H1 (cell line): ENCODE results near the gene QSOX2. TPM values are rescaled to one million over a fixed set of nuclear protein-coding genes. Genes with fewer than 3 reads are reported as not detected.
A peak's percentile ranks its signal among the peaks of the same experiment; 100 is the strongest.

Source experiments
- CTCF ChIA-PET: fragments of 300-600 bp; sonication (Branson Sonifier 250); formaldehyde crosslinking; loops from one replicate; lab custom pipeline; 2021; ENCODE audit not compliant: partially characterized antibody; lab: Charles Lee
- POLR2A ChIA-PET: fragments of 300-600 bp; sonication (Branson Sonifier 250); formaldehyde crosslinking; loops from one replicate; lab custom pipeline; 2021; ENCODE audit warnings: inconsistent platforms; ENCODE audit not compliant: partially characterized antibody; lab: Charles Lee
- DNase-seq, 2 experiments: peaks; one replicate each; pipeline versions ENCODE4 v3.0.0 to v3.0.0-alpha.2; 2010 to 2022; ENCODE audit warnings: low spot score in 2 of 2, low read depth in 1 of 2, mixed read lengths in 1 of 2
- FAIRE-seq: peaks from 2 replicates; lab custom pipeline; 2011; peaks lifted over from hg19 to GRCh38; lab: Jason Lieb, UNC
- H2AFZ ChIP-seq: 2 replicates; pipeline ENCODE4 v1.8.1; 2012; ENCODE audit warnings: low read length, inconsistent platforms
- H2AK5ac ChIP-seq: 2 replicates; pipeline ENCODE4 v1.6.1; 2013; ENCODE audit warnings: low read depth, low read length
- H2BK120ac ChIP-seq: replicated peaks from 2 replicates; pipeline ENCODE3; 2013; ENCODE audit warnings: low read depth, low read length, inconsistent platforms
- H2BK12ac ChIP-seq: 2 replicates; pipeline ENCODE4 v1.6.1; 2013; ENCODE audit warnings: low read depth, low read length
- H2BK15ac ChIP-seq: 2 replicates; pipeline ENCODE4 v1.6.1; 2013; ENCODE audit warnings: low read length
- H2BK20ac ChIP-seq: 2 replicates; pipeline ENCODE4 v1.6.1; 2013; ENCODE audit warnings: low read length
- H2BK5ac ChIP-seq: 2 replicates; pipeline ENCODE4 v1.6.1; 2013; ENCODE audit warnings: low read depth, low read length
- H3K14ac ChIP-seq: 2 replicates; pipeline ENCODE4 v1.6.1; 2013; ENCODE audit warnings: inconsistent platforms; ENCODE audit not compliant: insufficient read length
- H3K18ac ChIP-seq: 2 replicates; pipeline ENCODE4 v1.6.1; 2013; ENCODE audit warnings: low read length; ENCODE audit errors: extremely low read depth
- H3K23ac ChIP-seq: 2 replicates; pipeline ENCODE4 v1.6.1; 2013; ENCODE audit warnings: inconsistent platforms; ENCODE audit not compliant: insufficient read length
- H3K23me2 ChIP-seq: 2 replicates; pipeline ENCODE4 v1.6.1; 2013; ENCODE audit warnings: low read depth, low read length
- H3K27ac ChIP-seq: 2 replicates; pipeline ENCODE4 v1.6.1; 2011; ENCODE audit warnings: low read depth, low read length, inconsistent platforms
- H3K27me3 ChIP-seq, 4 experiments: replicated peaks in 1 of 4; 1 replicate in 1 of 4; 2 replicates in 3 of 4; pipeline versions ENCODE4 v1.6.1 to v1.8.1; 2011 to 2013; ENCODE audit warnings: low read length in 3 of 4, mild to moderate bottlenecking in 3 of 4, inconsistent platforms in 2 of 4, mixed read lengths in 2 of 4, moderate library complexity in 1 of 4; ENCODE audit not compliant: control insufficient read depth in 3 of 4, insufficient read depth in 3 of 4; ENCODE audit errors: extremely low read depth in 1 of 4
- H3K36me3 ChIP-seq, 4 experiments: 2 replicates each; pipeline versions ENCODE4 v1.6.1 to v1.8.1; 2011 to 2013; ENCODE audit warnings: mild to moderate bottlenecking in 4 of 4, low read length in 3 of 4, moderate library complexity in 2 of 4, control low read depth in 1 of 4, inconsistent platforms in 1 of 4; ENCODE audit not compliant: insufficient read depth in 4 of 4, control insufficient read depth in 2 of 4
- H3K4ac ChIP-seq: replicated peaks from 2 replicates; pipeline ENCODE3; 2013; ENCODE audit warnings: low read length, low read depth, mixed read lengths, inconsistent platforms; ENCODE audit not compliant: insufficient read length
- H3K4me1 ChIP-seq, 4 experiments: replicated peaks in 1 of 4; 1 replicate in 1 of 4; 2 replicates in 3 of 4; pipeline versions ENCODE4 v1.6.1 to v1.8.1; 2011 to 2013; ENCODE audit warnings: low read length in 3 of 4, inconsistent platforms in 2 of 4, mixed read lengths in 1 of 4; ENCODE audit not compliant: insufficient read depth in 4 of 4, control insufficient read depth in 3 of 4
- H3K4me2 ChIP-seq, 2 experiments: 2 replicates each; pipeline versions ENCODE4 v1.6.1 to v1.8.1; 2011 to 2013; ENCODE audit warnings: low read depth in 2 of 2, low read length in 2 of 2, control low read depth in 1 of 2, inconsistent platforms in 1 of 2, mild to moderate bottlenecking in 1 of 2; ENCODE audit not compliant: insufficient read depth in 1 of 2
- H3K4me3 ChIP-seq, 4 experiments: fragments of 200-600, 300-600 bp in 1 of 4; sonication (generic), shearing (Covaris generic), sonication (Bioruptor Twin) in 1 of 4; 2 replicates each; pipeline versions ENCODE4 v1.5.1 to v1.8.1; 2011 to 2016; ENCODE audit warnings: low read length in 4 of 4, low read depth in 3 of 4, control low read depth in 2 of 4, inconsistent platforms in 2 of 4, mild to moderate bottlenecking in 2 of 4, mixed read lengths in 1 of 4, moderate library complexity in 1 of 4; ENCODE audit not compliant: insufficient read depth in 2 of 4; ENCODE audit errors: extremely low read depth in 1 of 4
- H3K56ac ChIP-seq: replicated peaks from 2 replicates; pipeline ENCODE3; 2013; ENCODE audit warnings: low read depth, mild to moderate bottlenecking, mixed read lengths, low read length, inconsistent platforms; ENCODE audit not compliant: insufficient read length
- H3K79me1 ChIP-seq: 2 replicates; pipeline ENCODE4 v1.6.1; 2013; ENCODE audit warnings: low read depth, low read length, control low read depth
- H3K79me2 ChIP-seq, 2 experiments: 2 replicates each; pipeline versions ENCODE4 v1.6.1 to v1.8.1; 2012 to 2013; ENCODE audit warnings: low read length in 2 of 2, mild to moderate bottlenecking in 2 of 2, inconsistent platforms in 1 of 2; ENCODE audit not compliant: insufficient read depth in 2 of 2, control insufficient read depth in 1 of 2
- H3K9ac ChIP-seq, 4 experiments: replicated peaks in 1 of 4; 1 replicate in 1 of 4; 2 replicates in 3 of 4; pipeline versions ENCODE4 v1.6.1 to v1.8.1; 2011 to 2013; ENCODE audit warnings: low read depth in 3 of 4, low read length in 3 of 4, control low read depth in 2 of 4, mild to moderate bottlenecking in 2 of 4, moderate library complexity in 2 of 4, inconsistent platforms in 1 of 4; ENCODE audit errors: extremely low read depth in 1 of 4
- H3K9me3 ChIP-seq, 2 experiments: 2 replicates each; pipeline versions ENCODE4 v1.6.1 to v1.8.1; 2012 to 2013; ENCODE audit warnings: mild to moderate bottlenecking in 2 of 2, moderate library complexity in 2 of 2, control low read depth in 1 of 2, inconsistent platforms in 1 of 2, low read depth in 1 of 2, low read length in 1 of 2, mixed read lengths in 1 of 2; ENCODE audit not compliant: insufficient read depth in 2 of 2
- H4K20me1 ChIP-seq, 2 experiments: replicated peaks in 1 of 2; 2 replicates each; pipeline versions ENCODE3 to v1.8.1; 2011 to 2013; ENCODE audit warnings: inconsistent platforms in 2 of 2, low read length in 2 of 2, mild to moderate bottlenecking in 1 of 2; ENCODE audit not compliant: insufficient read depth in 2 of 2, control insufficient read depth in 1 of 2
- H4K5ac ChIP-seq: 2 replicates; pipeline ENCODE4 v1.6.1; 2013; ENCODE audit warnings: low read length, low read depth, mixed read lengths, inconsistent platforms; ENCODE audit not compliant: insufficient read length
- H4K8ac ChIP-seq: 2 replicates; pipeline ENCODE4 v1.8.0; 2013; ENCODE audit warnings: mild to moderate bottlenecking, moderate library complexity, low read length, inconsistent platforms; ENCODE audit not compliant: insufficient read depth; ENCODE audit errors: extremely low read depth
- H4K91ac ChIP-seq: replicated peaks from 2 replicates; pipeline ENCODE3; 2013; ENCODE audit warnings: low read length, mixed read lengths, inconsistent platforms; ENCODE audit not compliant: insufficient read length
- NRF1 ChIP-seq: IDR thresholded peaks from 2 replicates; pipeline ENCODE4 v1.6.1; 2011; ENCODE audit warnings: mild to moderate bottlenecking, low read depth, low read length, improper control_type of control experiment
- RXRA ChIP-seq: IDR thresholded peaks from 2 replicates; pipeline ENCODE4 v1.6.1; 2011; ENCODE audit warnings: low read depth, mild to moderate bottlenecking, low read length, moderate library complexity; ENCODE audit not compliant: insufficient read depth
- SAP30 ChIP-seq: fragments of 300-600 bp; sonication (generic); IDR thresholded peaks from 2 replicates; pipeline ENCODE4 v1.7.1; 2012; ENCODE audit warnings: low read length, moderate library complexity, mild to moderate bottlenecking, inconsistent platforms; ENCODE audit not compliant: insufficient read depth, insufficient replicate concordance
- WGBS, 2 experiments: shearing (Covaris generic) in 1 of 2; methylation state at CpG; one replicate each; pipeline versions ENCODE4 v1.1.6 to v1.1.7; 2013 to 2015; ENCODE audit warnings: low lambda C conversion rate in 2 of 2, mixed read lengths in 2 of 2, inconsistent platforms in 1 of 2, low coverage in 1 of 2, missing lambda C conversion rate in 1 of 2; ENCODE audit not compliant: insufficient replicate concordance in 2 of 2, insufficient coverage in 1 of 2, insufficient read length in 1 of 2; ENCODE audit errors: extremely low coverage in 1 of 2, missing lambda C conversion rate in 1 of 2; 5-methylcytosine and 5-hydroxymethylcytosine counted together
- polyA plus RNA-seq, 7 experiments: library from polyadenylated mRNA; depleted of rRNA in 3 of 7; stranded (reverse) in 5 of 7; unstranded in 2 of 7; fragments of >200 nt in 5 of 7; fragments of 200-250 nt in 2 of 7; gene quantifications; 1 replicate in 5 of 7; 2 replicates in 1 of 7; 4 replicates in 1 of 7; pipeline versions ENCODE4 v1.2.1 to v1.2.3, GENCODE V29; 2011 to 2013; ENCODE audit warnings: missing spikeins in 2 of 7, mixed read lengths in 2 of 7
- total RNA-seq: library from RNA; stranded (reverse); fragmentation: NEBNext Ultra II Directional; extraction: Animal tissue kit (Norgen Biotek cat#: 25700); gene quantifications from 2 replicates; pipeline ENCODE4 v1.2.1, GENCODE V29; 2021
- TF ChIP-seq, protein P1 (sequence below), 3 experiments: IDR thresholded peaks; 1 replicate in 2 of 3; 2 replicates in 1 of 3; pipeline versions ENCODE4 v1.5.1 to v1.6.1; 2011; ENCODE audit warnings: low read length in 3 of 3, mild to moderate bottlenecking in 3 of 3, inconsistent platforms in 2 of 3, low read depth in 1 of 3, moderate library complexity in 1 of 3; ENCODE audit not compliant: insufficient read depth in 1 of 3; ENCODE audit errors: control extremely low read depth in 1 of 3
- TF ChIP-seq, protein P2 (sequence below): IDR thresholded peaks from 2 replicates; pipeline ENCODE4 v1.6.1; 2011; ENCODE audit warnings: low read depth, mild to moderate bottlenecking, low read length; ENCODE audit not compliant: insufficient read depth

The QSOX2 gene
- total and polyA plus RNA-seq, 2 of the 8 experiments (the other 6 are each of a cell fraction or from before 2014, with no cell fraction given), result 18.0 to 28.6 TPM

- H4K8ac ChIP-seq, result no peak overlapping the region
- no peaks in the 10 kb centered on the region for H3K27me3 ChIP-seq
- DNase-seq (no peak), FAIRE-seq (no peak)
- H3K4me1 ChIP-seq, result no peaks in the 10 kb centered on the region; a peak in 2 of 7 replicates
- no peak overlapping the region for H4K5ac ChIP-seq
- POLR2A ChIA-PET, result interaction anchor here (0.7 kb wide), 1 partner anchor 261 kb away, joined by 3 read pairs; no protein-coding TSS in a partner anchor
- no peak overlapping the region for H2AFZ ChIP-seq
- H4K91ac ChIP-seq, result no peak overlapping the region
- WGBS, 2 experiments, result 88% methylated on average over 12 of the region's 14 CpGs; no CpG with 5 or more reads in 1 of the 2 experiments
- H3K9me3 ChIP-seq, result no peaks in the 10 kb centered on the region
- no peak overlapping the region for H3K27ac ChIP-seq
- no peak overlapping the region for H2BK12ac ChIP-seq
- no peak overlapping the region for H2BK15ac ChIP-seq
- H2BK120ac ChIP-seq, result no peak overlapping the region
- H3K56ac ChIP-seq, result no peak overlapping the region
- no peak overlapping the region for H3K14ac ChIP-seq
- no peak overlapping the region for H3K23ac ChIP-seq
- CTCF ChIA-PET, result interaction anchor here (0.8 to 3.0 kb wide), 17 partner anchors 10 to 263 kb away, joined by 3 to 21 read pairs (median 5); partner anchors contain the start of gene CCDC187
- no peak overlapping the region for H3K4me2 ChIP-seq
- H3K79me2 ChIP-seq, result no peaks in the 10 kb centered on the region
- TF ChIP-seq SAP30 (no peak), RXRA (no peak), NRF1 (no peak)
- TF ChIP-seq, protein P1, sequence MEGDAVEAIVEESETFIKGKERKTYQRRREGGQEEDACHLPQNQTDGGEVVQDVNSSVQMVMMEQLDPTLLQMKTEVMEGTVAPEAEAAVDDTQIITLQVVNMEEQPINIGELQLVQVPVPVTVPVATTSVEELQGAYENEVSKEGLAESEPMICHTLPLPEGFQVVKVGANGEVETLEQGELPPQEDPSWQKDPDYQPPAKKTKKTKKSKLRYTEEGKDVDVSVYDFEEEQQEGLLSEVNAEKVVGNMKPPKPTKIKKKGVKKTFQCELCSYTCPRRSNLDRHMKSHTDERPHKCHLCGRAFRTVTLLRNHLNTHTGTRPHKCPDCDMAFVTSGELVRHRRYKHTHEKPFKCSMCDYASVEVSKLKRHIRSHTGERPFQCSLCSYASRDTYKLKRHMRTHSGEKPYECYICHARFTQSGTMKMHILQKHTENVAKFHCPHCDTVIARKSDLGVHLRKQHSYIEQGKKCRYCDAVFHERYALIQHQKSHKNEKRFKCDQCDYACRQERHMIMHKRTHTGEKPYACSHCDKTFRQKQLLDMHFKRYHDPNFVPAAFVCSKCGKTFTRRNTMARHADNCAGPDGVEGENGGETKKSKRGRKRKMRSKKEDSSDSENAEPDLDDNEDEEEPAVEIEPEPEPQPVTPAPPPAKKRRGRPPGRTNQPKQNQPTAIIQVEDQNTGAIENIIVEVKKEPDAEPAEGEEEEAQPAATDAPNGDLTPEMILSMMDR (IDR thresholded peaks at IDR 0.05; ENCODE audit: control extremely low read depth in 1 of 3, insufficient read depth in 1 of 3, low read depth in 1 of 3, low read length in 3 of 3), result peak in 1 of 3 experiments; percentile 39; a peak in 1 of 4 replicates
- TF ChIP-seq, protein P2, sequence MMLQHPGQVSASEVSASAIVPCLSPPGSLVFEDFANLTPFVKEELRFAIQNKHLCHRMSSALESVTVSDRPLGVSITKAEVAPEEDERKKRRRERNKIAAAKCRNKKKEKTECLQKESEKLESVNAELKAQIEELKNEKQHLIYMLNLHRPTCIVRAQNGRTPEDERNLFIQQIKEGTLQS, result no peak
- no peaks in the 10 kb centered on the region for H4K20me1 ChIP-seq
- H2BK20ac ChIP-seq, result no peak overlapping the region
- no peak overlapping the region for H2BK5ac ChIP-seq
- H3K18ac ChIP-seq, result no peak overlapping the region
- H3K4ac ChIP-seq, result no peak overlapping the region
- no peak overlapping the region for H3K9ac ChIP-seq
- H3K36me3 ChIP-seq, result no peaks in the 10 kb centered on the region
- H3K4me3 ChIP-seq, result no peak overlapping the region
- H3K23me2 ChIP-seq, result no peaks in the 10 kb centered on the region
- no peak overlapping the region for H2AK5ac ChIP-seq
- no peaks in the 10 kb centered on the region for H3K79me1 ChIP-seq
Observed at GRCh38 chr9:136277746-136278145, 32.1 kb upstream of the QSOX2 start.
